ENCODE results near the gene STUB1.

Gene STUB1

GRCh38 chr16:715477-716199 lies 35.4 kb downstream of the STUB1 start:
- H3K4me3 ChIP-seq (replicated peaks; ENCODE audit: low read depth, low read length) = peak overlapping the region; percentile 56
- no peak for DNase-seq (ENCODE audit: extremely low read depth, low read depth)

GRCh38 chr16:716200-716568 lies 36.0 kb downstream of the STUB1 start:
- H3K4me3 ChIP-seq (replicated peaks; ENCODE audit: low read depth, low read length) = peak overlapping the region; percentile 56
- no peak for TF ChIP-seq CTCF (IDR thresholded peaks at IDR 0.05; ENCODE audit: low read depth, low read length, missing control alignments)
- DNase-seq (ENCODE audit: extremely low read depth, low read depth) = no peak

More at GRCh38 chr16:715477-716199, 35.4 kb downstream of the STUB1 start:
- no peak for TF ChIP-seq CTCF (IDR thresholded peaks at IDR 0.05; ENCODE audit: low read depth, low read length, missing control alignments)

GRCh38 chr16:716768-717325 lies 36.6 kb downstream of the STUB1 start:
- H3K4me3 ChIP-seq (replicated peaks; ENCODE audit: low read depth, low read length) = peak overlapping the region; percentile 56
- no peak for TF ChIP-seq CTCF (IDR thresholded peaks at IDR 0.05; ENCODE audit: low read depth, low read length, missing control alignments)
- no peak for DNase-seq (ENCODE audit: extremely low read depth, low read depth)

GRCh38 chr16:717450-718245 lies 37.4 kb downstream of the STUB1 start:
- no peak overlapping the region for H3K4me3 ChIP-seq (replicated peaks; ENCODE audit: low read depth, low read length)
- DNase-seq (ENCODE audit: extremely low read depth, low read depth) = no peak

GRCh38 chr16:718389-718788 lies 38.2 kb downstream of the STUB1 start:
- no peak overlapping the region for H3K4me3 ChIP-seq (replicated peaks; ENCODE audit: low read depth, low read length)
- no peak for TF ChIP-seq CTCF (IDR thresholded peaks at IDR 0.05; ENCODE audit: low read depth, low read length, missing control alignments)
- no peak for DNase-seq (ENCODE audit: extremely low read depth, low read depth)

More at GRCh38 chr16:717450-718245, 37.4 kb downstream of the STUB1 start:
- TF ChIP-seq CTCF (IDR thresholded peaks at IDR 0.05; ENCODE audit: low read depth, low read length, missing control alignments) = no peak

GRCh38 chr16:718922-719321 lies 38.7 kb downstream of the STUB1 start:
- DNase-seq (ENCODE audit: extremely low read depth, low read depth) = no peak
- no peak for TF ChIP-seq CTCF (IDR thresholded peaks at IDR 0.05; ENCODE audit: low read depth, low read length, missing control alignments)
- no peak overlapping the region for H3K4me3 ChIP-seq (replicated peaks; ENCODE audit: low read depth, low read length)

Measured in HFF-Myc (cell line).